Measurements from ENCODE around the gene ALDH2.

GRCh38 chr12:111745211-111745610, 21.5 kb upstream of the ALDH2 start:
- TF ChIP-seq CTCF (IDR thresholded peaks at IDR 0.05) = no peak
- TF ChIP-seq POLR2A (IDR thresholded peaks at IDR 0.05) = no peak
